NT2/D1 (cell line): ENCODE measurements around the gene UBE2E1.

ENCODE experiments used
- SUZ12 ChIP-seq: IDR thresholded peaks from 2 replicates; pipeline ENCODE4 v1.6.1; 2011; ENCODE audit not compliant: insufficient read length, insufficient read depth; ENCODE audit errors: extremely low read depth
- ZNF274 ChIP-seq: IDR thresholded peaks from 2 replicates; pipeline ENCODE4 v1.6.1; 2011; ENCODE audit warnings: mild to moderate bottlenecking, low read depth, low read length

GRCh38 chr3:23829242-23829934 is 23.6 kb downstream of the UBE2E1 start:
- TF ChIP-seq SUZ12 (no peak), ZNF274 (no peak)
